K562 (cell line): ENCODE results near the gene COL20A1. TPM values are rescaled to one million over a fixed set of nuclear protein-coding genes. Genes with fewer than 3 reads are reported as not detected.

Experiments
- E2F1 ChIP-seq: sonication (generic); formaldehyde crosslinking; IDR thresholded peaks from 2 replicates; pipeline ENCODE4 v1.8.1; 2023; ENCODE audit warnings: mild to moderate bottlenecking, missing genetic modification reagents, moderate library complexity
- HDAC6 ChIP-seq: IDR thresholded peaks from 2 replicates; pipeline ENCODE4 v1.6.1; 2012; ENCODE audit warnings: low read depth, mild to moderate bottlenecking, control low read depth, inconsistent platforms, low read length, moderate library complexity
- KDM5B ChIP-seq: fragments of 200-600 bp; sonication (generic); IDR thresholded peaks from 2 replicates; pipeline ENCODE4 v1.6.1; 2012; ENCODE audit warnings: low read depth, mild to moderate bottlenecking, moderate library complexity, low read length, control low read depth, inconsistent platforms; ENCODE audit not compliant: insufficient replicate concordance
- NCOA4 ChIP-seq: fragments of 450-650 bp; IDR thresholded peaks from 2 replicates; pipeline ENCODE4 v1.6.1; 2018; ENCODE audit warnings: mild to moderate bottlenecking; ENCODE audit not compliant: partially characterized antibody
- PBX2 ChIP-seq, 2 experiments: IDR thresholded peaks in 1 of 2; conservative IDR thresholded peaks in 1 of 2; 2 replicates each; pipeline ENCODE4 v1.6.1; 2016; ENCODE audit warnings: low read depth in 2 of 2, mild to moderate bottlenecking in 1 of 2, missing compliant biosample characterization in 1 of 2, missing genetic modification characterization in 1 of 2, moderate library complexity in 1 of 2
- ZNF146 ChIP-seq: IDR thresholded peaks from one replicate; pipeline ENCODE4 v1.6.1; 2018; ENCODE audit warnings: missing compliant biosample characterization; ENCODE audit not compliant: unreplicated experiment
- ZNF518B ChIP-seq: fragments of 250-450 bp; sonication (Bioruptor Pico); IDR thresholded peaks from 2 replicates; pipeline ENCODE4 v1.5.0; 2021; ENCODE audit warnings: mild to moderate bottlenecking, moderate library complexity
- polyA plus RNA-seq, 8 experiments: library from polyadenylated mRNA; depleted of rRNA in 4 of 8; stranded (reverse) in 5 of 8; unstranded in 3 of 8; fragments of >200 nt; fragmentation: Nextera tagmentation in 2 of 8; fragmentation: Illumina TruSeq in 1 of 8; extraction: Ambion mirVana in 2 of 8; extraction: Trizol in 1 of 8; gene quantifications; 2 replicates each; pipeline versions ENCODE4 v1.2.1 to v1.2.3, GENCODE V29; 2011 to 2014; ENCODE audit warnings: inconsistent platforms in 1 of 8, missing spikeins in 1 of 8
- total RNA-seq, 7 experiments: library from RNA; depleted of rRNA in 6 of 7; stranded (reverse); fragments of >200 nt in 6 of 7; fragmentation: Illumina TruSeq in 2 of 7; extraction: Trizol in 2 of 7; gene quantifications; 2 replicates each; pipeline versions ENCODE4 v1.2.1 to v1.2.3, GENCODE V29; 2011 to 2021; ENCODE audit warnings: low replicate concordance in 1 of 7

The COL20A1 gene
- total and polyA plus RNA-seq, 9 of the 15 experiments (the other 6 are each of a cell fraction or from before 2014, with no cell fraction given): not detected

GRCh38 chr20:63268256-63268655 lies 24.7 kb upstream of the COL20A1 start (continued):
- TF ChIP-seq E2F1 (CRISPR knock-in tag) (no peak), ZNF518B (CRISPR knock-in tag) (no peak), HDAC6 (no peak), ZNF146 (CRISPR knock-in tag) (no peak), PBX2 (CRISPR knock-in tag; IDR thresholded peaks at IDR 0.05; ENCODE audit: low read depth) (no peak), PBX2 (tag; conservative IDR thresholded peaks at IDR 0.05; ENCODE audit: low read depth) (no peak), NCOA4 (no peak), KDM5B (no peak)
